Stimulated activated CD4-positive, alpha-beta T cell treated with anti-CD3 and anti-CD28 coated beads, TNF-alpha, amount 100 ng/mL, for 4 hours (primary cell): ENCODE measurements around the gene ALKAL2.
"Not testable (repeated sequence)": the region's sequence is repeated elsewhere in the genome, so short reads cannot be mapped to it uniquely, and the experiment has no call there.

Experiments
- DNase-seq, 3 experiments: peaks; one replicate each; pipeline ENCODE4 v3.0.0-alpha.2; 2020; ENCODE audit warnings: low read depth in 3 of 3

Gene ALKAL2, protein sequence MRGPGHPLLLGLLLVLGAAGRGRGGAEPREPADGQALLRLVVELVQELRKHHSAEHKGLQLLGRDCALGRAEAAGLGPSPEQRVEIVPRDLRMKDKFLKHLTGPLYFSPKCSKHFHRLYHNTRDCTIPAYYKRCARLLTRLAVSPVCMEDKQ

DNA sequence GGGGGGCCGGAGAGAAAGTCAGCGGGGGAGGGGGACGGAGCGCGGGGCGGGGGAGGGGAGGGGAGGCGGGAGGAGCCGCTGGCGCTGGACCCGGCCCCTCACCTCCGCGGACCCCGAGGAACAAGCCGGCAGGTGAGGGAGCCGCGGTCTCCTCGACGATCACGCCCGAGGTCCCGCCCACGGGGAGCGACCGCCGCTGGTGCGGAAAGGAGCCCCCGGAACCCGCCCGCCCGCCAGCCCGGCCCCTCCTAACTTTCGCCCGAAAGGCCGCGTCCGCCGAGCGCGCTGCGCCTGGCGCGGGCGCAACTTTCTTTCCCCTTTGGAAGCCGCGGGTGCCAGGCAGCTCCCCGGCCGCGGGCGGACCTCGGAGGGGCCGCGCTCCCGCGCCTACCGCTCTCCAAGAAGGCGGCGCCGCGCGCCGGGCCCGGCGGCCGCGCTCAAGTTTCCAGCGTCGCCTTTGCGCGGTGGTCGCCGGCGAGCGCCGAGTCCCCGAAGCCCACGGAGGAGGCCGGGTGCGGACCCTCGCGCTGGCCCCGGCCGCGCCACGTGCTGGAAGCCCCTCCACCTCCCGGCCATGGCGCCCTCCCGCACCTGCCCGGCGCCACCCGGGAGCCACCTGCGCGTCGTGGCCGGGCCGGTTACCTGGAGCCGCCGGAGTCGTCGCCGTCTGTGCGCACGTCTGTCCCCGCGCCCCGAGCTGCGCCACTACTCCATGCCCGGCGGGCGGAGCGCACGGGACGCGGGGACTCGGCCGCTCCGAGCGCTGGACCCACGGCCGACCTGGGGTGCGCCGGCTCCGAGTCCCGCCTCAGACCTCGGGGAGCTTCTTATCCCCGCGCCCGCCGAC, at the start of gene ALKAL2:
Gene ALKAL2, minus strand, starts transcription at position 181 of the 847 bp plus-strand sequence. CDS start 256 bp downstream, outside the sequence.
- no peak for DNase-seq

DNA sequence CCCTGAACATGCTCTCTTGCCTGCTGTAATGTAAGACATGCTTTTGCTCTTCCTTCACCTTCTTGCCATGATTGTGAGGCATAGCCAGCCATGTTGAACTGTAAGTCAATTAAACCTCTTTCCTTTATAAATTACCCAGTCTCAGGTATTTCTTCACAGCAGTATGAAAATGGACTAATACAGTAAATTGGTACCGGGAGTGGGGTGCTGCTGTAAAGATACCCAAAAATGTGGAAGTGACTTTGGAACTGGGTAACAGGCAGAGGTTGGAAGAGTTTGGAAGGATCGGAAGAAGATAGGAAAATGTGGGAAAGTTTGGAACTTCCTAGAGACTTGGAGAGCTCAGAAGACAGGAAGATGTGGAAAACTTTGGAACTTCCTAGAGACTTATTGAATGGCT, 49.1 kb upstream of the ALKAL2 start:
- not testable (repeated sequence) for DNase-seq

DNA sequence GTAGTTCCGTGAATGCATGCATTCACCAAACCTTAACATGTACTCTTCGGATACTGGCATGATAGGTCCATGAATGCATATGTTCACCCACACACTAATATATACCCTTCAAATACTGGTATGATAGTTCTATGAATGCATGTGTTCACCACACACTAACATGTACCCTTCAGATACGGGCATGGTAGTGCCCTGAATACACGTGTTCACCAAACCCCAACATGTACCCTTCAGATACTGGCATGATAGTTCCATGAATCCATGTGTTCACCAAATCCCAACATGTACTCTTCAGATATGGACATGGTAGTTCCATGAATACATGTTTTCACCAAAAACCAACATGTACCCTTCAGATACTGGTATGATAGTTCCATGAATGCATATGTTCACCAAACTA, 48.5 kb upstream of the ALKAL2 start:
- DNase-seq, result no peak

DNA sequence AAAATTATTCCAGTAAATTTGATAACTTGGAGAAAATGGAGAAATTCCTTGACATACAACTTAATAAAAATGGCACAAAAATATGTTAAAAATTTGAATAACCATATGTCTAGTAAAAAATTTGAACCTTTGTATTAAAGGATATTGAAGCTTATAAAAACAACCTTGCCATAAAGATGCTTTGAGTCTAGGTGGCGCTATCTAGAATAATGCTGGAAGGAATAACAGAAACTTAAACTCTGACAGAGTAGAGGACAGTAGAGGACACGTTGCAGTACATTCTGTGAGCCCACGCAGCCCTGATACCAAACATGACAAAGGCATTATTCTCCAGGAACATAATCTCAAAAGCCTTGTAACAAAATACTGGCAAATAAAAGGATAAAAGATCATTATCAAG, 44.7 kb upstream of the ALKAL2 start:
- no peak for DNase-seq

DNA sequence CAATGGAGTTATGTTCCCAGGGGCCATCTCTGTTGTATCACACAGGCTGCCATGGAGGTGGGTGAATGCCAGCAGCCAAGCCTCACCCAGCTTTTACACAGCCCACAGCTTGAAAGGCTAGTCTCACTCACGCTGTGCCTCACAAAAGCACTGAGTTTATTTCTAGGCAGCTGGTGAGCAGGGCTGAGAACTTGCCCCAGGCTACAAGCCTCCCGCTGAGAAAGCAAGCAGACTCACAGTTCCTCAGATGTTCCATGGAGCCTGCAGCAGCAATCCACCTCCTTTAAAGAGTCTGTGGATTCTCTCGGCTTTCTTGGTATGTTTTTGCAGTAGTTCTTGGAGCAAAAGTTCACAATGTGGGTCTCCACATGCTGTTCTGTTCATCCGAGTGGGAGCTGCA, 40.9 kb upstream of the ALKAL2 start:
- DNase-seq, result no peak

DNA sequence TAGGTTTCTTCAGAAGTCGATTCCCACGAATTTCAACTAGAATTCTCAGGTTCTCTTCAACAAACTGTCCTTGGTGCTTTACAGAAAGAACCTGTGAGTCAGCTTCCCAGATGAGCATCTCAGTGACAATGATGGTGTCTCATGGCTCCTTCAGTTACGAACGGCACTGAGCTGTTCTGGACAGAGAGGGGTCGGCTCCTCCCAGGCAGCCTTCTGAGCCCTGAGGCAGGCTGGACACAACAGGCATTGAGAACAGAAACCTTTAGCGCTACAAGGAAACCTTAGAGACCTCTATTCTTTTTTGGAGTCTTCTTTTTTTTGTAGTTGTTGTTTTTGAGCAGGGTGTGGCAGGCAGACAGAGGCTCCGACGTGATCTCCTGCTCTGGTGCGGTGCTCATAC, 35.1 kb upstream of the ALKAL2 start:
- no peak for DNase-seq

DNA sequence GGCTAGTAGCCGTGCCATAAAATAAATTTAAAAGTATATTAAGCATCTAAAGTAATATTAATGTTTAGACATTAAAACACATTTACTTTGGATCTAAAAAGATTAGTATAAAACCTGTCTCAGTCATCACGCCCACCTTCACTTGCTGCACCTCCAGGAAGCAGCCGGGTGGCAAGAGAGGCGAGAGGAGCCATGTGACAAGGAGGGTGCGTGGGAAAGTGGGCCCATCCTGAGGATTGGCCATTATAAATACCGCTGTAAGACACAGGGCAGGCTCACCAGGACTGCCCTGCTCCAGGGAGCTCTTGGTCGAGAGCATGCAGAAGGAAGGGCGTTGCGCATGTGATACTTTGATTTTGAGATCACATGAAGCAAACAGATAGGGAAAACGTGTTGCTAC, 34.4 kb upstream of the ALKAL2 start:
- DNase-seq, result no peak

DNA sequence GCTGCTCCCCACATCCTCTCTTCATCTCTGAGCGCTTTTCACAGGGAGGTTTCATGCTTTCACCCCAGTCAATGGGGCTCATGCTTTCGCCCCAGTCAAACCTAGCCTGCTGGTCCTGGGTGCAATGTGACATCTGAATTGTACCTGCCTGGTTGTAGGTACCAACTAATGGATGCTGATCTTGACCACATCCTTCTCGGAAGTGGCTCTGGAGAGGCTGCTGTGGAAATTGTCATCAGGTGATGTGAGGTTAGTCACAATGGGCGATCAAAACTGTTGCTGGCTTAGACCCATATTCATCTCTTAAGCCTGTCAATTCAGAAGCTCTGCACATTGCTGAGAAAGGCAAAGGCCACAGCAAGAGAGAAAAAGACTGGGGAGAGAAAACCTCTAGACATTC, 32.7 kb upstream of the ALKAL2 start:
- DNase-seq, result no peak

DNA sequence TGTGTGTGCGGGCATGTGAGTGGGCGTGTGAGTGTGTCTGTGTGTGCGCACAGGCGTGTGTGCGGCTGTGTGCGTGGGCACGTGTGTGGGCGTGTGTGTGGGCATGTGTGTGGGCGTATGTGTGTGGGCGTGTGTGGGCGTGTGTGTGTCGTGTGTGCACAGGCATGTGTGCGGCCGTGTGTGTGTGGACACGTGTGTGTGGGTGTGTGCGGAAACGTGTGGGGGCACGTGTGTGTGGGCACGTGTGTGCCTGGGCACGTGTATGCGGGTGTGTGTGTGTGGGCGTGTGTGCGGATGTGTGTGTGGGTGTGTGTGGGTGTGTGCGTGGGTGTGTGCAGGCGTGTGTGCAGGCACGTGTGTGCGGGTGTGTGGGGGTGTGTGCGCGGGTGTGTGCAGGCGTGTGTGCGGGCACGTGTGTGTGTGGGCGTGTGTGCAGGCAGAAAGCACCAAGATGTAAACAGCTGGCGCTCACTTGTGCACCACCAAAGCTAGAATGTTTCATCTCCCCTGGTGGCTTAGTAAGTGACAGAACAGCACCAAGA, 31.2 kb upstream of the ALKAL2 start:
- no peak for DNase-seq

DNA sequence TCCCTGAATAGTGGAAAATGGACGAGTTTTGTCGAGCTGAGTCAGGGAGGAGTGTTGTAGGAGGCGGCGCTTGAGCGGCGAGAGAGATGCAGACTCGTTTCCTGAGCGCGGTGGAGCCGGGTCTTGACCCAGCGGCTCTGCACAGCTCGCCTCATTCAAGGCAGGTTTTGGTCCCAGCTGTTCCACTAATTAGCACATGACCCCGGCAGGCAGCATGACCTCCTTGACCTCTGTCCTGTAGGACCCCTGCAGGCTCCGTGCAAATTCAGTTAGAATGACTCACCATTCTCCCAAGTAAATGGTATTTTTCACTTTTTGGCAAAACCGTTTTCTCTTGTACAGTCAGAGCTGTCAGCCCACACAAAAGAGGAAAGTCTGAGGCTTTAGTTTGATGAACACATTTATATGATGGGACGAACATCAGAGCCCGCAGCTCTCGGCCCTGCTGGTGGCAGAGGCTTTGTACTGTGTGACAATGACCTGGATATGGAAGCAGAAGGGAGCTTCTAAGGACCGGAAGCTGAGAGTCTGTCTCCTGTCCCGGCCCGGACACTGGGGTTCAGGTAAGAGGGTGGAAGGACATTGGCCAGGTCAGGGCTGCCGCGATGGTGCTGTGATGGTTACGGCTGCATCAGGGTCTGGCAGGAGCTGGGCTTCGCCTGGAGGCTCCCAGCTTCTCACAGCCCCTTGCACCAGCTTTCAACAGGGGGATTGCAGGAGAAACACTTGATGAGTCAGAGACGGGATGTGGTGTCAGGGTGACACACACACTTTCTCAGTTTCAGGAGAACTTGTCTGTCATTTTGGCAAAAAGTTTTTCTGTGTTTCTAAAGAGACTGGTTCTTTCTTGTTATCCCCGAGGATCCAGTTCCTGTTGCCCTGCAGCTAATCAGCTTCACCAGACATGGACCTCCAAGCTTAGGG, 29.9 kb upstream of the ALKAL2 start:
- no peak for DNase-seq

DNA sequence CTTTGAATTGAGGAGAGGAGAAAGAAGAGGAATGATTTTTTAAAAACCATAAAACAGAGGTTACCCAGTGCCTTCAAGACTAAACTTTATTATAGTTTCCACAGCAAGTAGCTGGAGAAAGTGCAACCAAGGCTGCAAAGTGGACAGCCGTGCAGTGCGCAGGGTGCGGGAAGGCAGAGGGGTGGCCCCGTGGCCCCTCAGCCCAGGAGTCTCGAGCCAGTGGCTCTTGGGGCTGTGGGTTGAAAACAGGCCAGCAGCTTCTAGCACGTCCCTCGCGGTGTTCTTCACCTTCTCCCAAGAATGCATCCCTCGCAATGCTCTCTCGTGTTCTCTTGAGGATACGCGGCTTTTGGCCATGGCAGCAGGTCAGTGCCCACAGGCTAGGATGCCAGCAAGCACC, 28.5 kb upstream of the ALKAL2 start:
- no peak for DNase-seq

DNA sequence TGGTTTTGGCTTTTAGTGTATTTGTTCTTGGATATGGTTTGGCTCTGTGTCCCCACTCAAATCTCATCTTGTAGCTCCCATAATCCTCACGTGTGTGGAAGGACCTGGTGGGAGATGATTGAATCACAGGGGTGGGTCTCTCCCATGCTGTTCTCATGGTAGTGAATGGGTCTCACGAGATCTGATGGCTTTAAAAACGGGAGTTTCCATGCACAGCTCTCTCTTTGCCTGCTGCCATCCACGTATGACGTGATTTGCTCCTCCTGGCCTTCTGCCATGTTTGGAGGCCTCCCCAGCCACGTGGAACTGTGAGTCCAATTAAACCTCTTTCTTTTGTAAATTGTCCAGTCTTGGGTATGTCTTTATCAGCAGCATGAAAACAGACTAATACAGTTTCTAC, 28.0 kb upstream of the ALKAL2 start:
- not testable (repeated sequence) for DNase-seq

DNA sequence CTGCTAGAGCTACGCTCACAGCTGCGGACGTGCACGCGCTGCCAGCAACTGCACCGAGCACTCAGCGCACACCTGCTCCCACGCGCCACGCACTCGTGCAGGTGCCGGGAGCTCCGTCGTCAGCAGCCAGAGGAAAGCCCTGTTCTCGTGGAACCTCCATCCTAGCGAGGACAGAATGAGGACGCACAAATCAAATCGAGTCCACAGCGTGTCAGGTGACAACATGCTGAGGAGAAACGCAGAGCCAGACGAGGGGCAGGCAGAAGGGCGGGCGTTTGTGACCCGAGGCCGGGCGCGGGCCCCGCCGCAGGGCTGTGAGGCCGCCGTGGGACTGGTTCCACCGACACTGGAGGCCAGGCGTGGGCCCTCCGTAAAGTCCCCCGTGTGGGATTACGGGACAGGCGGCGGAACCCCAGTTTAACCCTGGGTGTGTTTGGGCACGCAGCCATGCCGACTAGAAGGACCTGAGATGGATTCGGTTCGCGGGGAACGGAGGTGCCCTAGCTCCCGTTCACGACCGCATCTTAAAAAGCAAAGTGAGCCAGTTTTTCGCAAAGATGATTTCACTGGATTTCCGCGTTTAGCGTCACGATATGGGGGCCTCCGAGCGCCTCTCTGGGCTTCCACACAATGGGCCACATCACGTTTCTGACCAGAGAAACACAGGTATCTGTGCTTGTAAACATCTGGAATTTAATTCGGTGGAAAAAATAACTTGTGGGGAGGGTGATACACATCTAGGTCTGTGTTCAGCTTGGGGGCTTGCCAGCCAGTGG, 26.9 kb upstream of the ALKAL2 start:
- DNase-seq, result no peak

DNA sequence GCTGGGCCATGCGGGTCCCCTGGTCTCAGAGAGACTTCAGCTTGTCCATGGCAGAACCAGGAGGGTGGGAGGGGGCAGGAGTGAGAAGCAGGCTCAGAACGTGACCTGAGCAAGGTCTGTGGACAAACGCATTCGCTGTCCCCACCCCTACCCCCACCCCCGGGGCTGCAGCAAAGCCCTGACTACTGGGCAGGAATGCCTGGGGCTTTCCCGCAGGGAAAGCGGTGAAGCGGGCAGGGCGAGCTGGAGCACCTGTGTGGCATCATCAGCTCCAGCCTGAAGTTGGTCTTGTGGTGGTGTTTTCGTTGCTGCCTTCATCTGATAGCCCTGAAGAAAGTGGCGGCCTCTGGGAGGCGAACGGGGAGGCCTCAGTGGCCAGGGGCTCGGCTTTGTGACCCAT, 26.1 kb upstream of the ALKAL2 start:
- no peak for DNase-seq

DNA sequence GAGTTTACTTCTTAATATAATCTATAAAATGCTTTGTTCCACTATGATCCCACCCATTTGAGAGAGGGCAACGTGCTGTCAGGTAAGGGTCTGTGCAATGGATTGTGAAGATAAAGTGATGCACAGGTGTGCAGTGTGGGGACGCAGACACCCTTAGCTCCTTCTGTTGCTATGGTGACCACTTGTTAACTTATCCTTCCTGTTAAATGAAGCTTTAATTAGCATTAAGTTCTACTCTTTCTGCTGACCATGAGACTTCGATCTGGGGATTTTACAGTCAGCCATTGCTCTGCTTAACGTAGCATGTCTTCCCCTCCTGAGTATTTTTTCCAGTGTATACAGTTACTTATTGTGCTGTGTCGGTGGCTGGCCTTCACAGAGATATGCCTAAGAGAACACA, 23.1 kb upstream of the ALKAL2 start:
- no peak for DNase-seq

DNA sequence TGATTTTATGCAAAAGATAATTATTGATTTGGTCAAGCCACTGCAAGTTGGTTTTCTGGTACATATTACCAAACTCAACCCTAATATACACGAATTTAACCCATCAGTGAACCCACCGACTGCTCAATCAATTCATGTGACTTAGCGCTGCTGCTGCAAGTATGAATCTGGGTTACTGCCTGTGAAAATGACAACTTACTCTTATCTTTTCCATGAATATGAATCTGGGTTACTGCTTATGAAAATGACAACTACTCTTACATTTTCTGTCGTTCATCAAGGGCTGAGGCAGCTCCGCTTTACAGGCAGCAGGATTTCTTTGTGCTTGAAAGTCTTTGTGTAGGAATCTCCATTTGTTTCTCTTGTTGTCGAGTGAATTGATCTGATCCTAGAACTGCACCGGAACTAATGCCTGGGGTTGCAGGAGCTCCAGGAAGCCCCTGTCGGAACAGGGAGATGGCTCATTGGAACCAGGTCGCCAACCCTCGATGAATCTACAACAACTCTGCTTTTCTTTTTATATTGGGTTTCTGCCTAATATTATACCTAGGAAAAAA, 22.1 kb upstream of the ALKAL2 start:
- DNase-seq, result no peak

DNA sequence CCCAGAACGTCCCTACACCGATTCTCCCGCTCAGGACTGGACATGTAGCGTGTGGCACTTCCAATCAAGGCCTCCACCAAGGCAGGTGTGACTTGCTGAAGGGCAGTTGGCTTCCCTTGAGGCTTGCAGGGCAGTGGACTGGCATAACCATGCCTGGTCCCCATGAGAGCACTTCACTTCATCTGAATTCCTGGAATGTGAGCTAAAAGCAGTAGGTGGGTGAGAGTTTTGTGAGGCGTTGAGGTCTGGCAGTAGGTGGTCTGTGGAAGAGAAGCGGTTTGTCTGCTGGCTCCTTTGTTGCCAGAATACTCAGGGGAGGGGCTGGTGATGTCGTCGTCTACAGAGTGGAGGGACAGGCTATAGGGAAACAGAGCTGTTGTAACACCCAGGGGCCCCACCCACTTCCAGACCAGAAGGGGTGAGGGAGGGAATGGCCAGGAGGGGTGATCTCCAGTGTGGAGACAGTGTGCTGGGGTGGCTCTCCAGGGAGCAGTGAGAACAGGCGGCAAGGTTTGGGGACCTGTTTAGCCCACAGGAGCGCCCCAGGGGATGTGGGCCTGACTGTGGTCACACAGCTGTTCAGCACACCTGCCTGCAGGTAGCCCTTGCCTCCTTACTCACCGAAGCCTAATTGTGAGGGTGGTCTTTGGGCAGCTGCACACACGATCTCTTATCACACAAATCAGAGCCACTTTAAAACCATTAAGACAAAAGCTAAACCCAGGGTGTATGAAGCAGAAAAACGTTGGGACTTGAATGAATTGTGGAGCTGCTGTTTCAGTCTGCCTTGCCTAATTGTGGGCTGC, 21.5 kb upstream of the ALKAL2 start:
- no peak for DNase-seq

DNA sequence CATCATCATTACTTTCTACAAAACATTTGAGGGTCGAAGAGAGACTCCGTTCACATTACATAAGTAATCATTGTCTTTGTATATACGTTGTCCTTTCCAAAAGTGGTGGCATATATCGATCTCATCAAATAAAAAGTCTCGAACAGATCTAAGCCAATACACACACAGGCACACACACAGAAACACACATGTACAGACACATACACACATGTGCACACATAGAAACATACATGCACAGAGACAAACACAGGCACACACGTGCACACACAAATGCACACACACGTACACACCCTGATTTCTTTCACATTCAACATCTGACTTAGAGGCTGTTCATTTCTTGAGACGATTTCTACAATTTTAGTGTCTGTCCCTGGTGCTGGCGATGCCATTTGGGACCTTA, 17.5 kb upstream of the ALKAL2 start:
- DNase-seq, result no peak

DNA sequence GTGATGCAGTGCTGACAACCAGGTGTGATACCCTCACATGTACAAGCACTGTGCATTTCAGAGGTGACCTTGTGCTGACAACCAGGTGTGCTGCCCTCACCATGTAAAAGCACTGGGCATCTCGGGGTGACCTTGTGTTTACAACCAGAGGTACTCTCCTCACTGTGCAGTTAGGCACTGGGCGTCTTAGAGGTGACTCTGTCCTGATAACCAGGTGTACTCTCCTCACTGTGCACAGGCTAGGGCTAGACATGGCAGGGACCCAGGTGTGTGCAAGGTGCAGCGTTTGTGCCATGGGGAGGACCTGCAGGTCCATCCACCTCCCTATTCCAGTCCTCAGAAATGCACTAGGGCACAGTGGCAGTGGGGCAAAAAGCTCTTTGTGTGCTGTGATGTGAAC, 8.5 kb upstream of the ALKAL2 start:
- no peak for DNase-seq

DNA sequence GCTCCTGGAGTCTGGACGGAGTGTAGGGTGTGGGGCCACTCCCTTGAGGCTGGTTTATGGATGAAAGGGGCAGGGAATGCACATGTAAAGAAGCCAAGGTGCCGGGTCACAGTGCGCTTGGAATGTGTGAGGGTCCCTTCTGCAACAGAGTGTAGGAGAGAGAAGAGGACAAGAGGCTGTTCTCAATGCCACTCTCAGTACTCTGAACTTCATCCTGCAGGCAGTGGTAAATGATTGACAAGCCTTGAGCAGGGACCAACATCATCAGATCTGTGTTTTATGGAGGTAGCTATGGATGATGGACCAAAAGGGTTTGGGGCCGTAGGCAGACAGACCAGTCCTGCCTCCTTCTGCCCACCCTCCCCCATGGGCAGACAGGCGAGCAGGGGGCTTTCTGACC, 7.2 kb upstream of the ALKAL2 start:
- DNase-seq, result no peak
